HepG2 (cell line): ENCODE measurements around the gene ZBTB20.

Experiments used
- ATF3 ChIP-seq: sonication (generic); formaldehyde crosslinking; IDR thresholded peaks from 2 replicates; pipeline ENCODE4 v1.4.0; 2020; ENCODE audit warnings: missing genetic modification reagents
- NFE2L2 ChIP-seq: fragments of 150-350 bp; IDR thresholded peaks from 2 replicates; pipeline ENCODE4 v1.6.1; 2014; ENCODE audit warnings: low read length
- RBFOX2 ChIP-seq: fragments of 200-400 bp; formaldehyde crosslinking; IDR thresholded peaks from 2 replicates; pipeline ENCODE4 v1.6.1; 2017; ENCODE audit warnings: low read depth, mild to moderate bottlenecking, low read length
- SIN3B ChIP-seq: fragments of 150-350 bp; IDR thresholded peaks from 2 replicates; pipeline ENCODE4 v1.6.1; 2014; ENCODE audit warnings: low read length
- TGIF2 ChIP-seq: IDR thresholded peaks from 2 replicates; pipeline ENCODE4 v1.6.1; 2016; ENCODE audit warnings: control low read depth, missing compliant biosample characterization
- ZBTB20 ChIP-seq: sonication (generic); formaldehyde crosslinking; IDR thresholded peaks from 2 replicates; pipeline ENCODE4 v1.8.1; 2023; ENCODE audit warnings: missing genetic modification reagents, low read depth, mild to moderate bottlenecking, borderline replicate concordance
- ZNF331 ChIP-seq: sonication (generic); formaldehyde crosslinking; IDR thresholded peaks from 2 replicates; pipeline ENCODE4 v1.4.0; 2020; ENCODE audit warnings: missing genetic modification reagents
- ZSCAN29 ChIP-seq: sonication (generic); formaldehyde crosslinking; conservative IDR thresholded peaks from 2 replicates; pipeline ENCODE4 v1.4.0; 2020; ENCODE audit warnings: mild to moderate bottlenecking, missing genetic modification reagents
- TF ChIP-seq, protein P1 (sequence below): IDR thresholded peaks from 2 replicates; pipeline ENCODE4 v1.6.1; 2016

GRCh38 chr3:115074502-115074901, 72.6 kb downstream of the ZBTB20 start:
- no peak for TF ChIP-seq ZSCAN29 (CRISPR knock-in tag)
- TF ChIP-seq, protein P1, sequence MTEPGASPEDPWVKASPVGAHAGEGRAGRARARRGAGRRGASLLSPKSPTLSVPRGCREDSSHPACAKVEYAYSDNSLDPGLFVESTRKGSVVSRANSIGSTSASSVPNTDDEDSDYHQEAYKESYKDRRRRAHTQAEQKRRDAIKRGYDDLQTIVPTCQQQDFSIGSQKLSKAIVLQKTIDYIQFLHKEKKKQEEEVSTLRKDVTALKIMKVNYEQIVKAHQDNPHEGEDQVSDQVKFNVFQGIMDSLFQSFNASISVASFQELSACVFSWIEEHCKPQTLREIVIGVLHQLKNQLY: no peak
- TF ChIP-seq NFE2L2: no peak
- TF ChIP-seq ZNF331 (CRISPR knock-in tag): no peak
- no peak for TF ChIP-seq SIN3B
- TF ChIP-seq ZBTB20 (CRISPR knock-in tag): no peak
- no peak for TF ChIP-seq ATF3
- TF ChIP-seq TGIF2 (CRISPR knock-in tag): no peak
- no peak for TF ChIP-seq RBFOX2
